B cell (primary cell): ENCODE measurements around the gene CD81. TPM values are rescaled to one million over a fixed set of nuclear protein-coding genes. Genes with fewer than 3 reads are reported as not detected.

ENCODE experiments used
- ATAC-seq: fragments of 200-7000 bp; cut with Tn5 transposase; one replicate; pipeline ENCODE4 v1.10.0; 2021; ENCODE audit warnings: low read depth, mild to moderate bottlenecking, moderate number of reproducible peaks, moderate library complexity
- CTCF ChIA-PET: fragments of 350-600 bp; sonication (Branson Sonifier 250); formaldehyde crosslinking; loops from one replicate; lab custom pipeline; 2021; ENCODE audit warnings: antibody characterized with exemption, inconsistent platforms; lab: Charles Lee
- POLR2A ChIA-PET: fragments of 350-600 bp; sonication (Branson Sonifier 250); formaldehyde crosslinking; loops from one replicate; lab custom pipeline; 2021; ENCODE audit warnings: antibody characterized with exemption; lab: Charles Lee
- DNase-seq: peaks from one replicate; pipeline ENCODE4 v3.0.0; 2013
- H2AFZ ChIP-seq: 2 replicates; pipeline ENCODE4 v1.6.1; 2012; ENCODE audit warnings: mild to moderate bottlenecking, low read depth, low read length; ENCODE audit not compliant: insufficient read depth, poor library complexity, severe bottlenecking
- H3K27ac ChIP-seq, 2 donors: 1 replicate in 1 of 2; 2 replicates in 1 of 2; pipeline ENCODE4 v1.5.1; 2012 to 2013; ENCODE audit warnings: low read length in 2 of 2, mild to moderate bottlenecking in 2 of 2, moderate library complexity in 1 of 2
- H3K27me3 ChIP-seq, 4 experiments: fragments of 200-600 bp in 1 of 4; sonication (generic) in 1 of 4; replicated peaks in 1 of 4; 1 replicate in 2 of 4; 2 replicates in 2 of 4; pipeline versions ENCODE4 v1.6.1 to v1.7.0; 2013 to 2016; ENCODE audit warnings: low read length in 3 of 4, mild to moderate bottlenecking in 2 of 4, mixed read lengths in 1 of 4, moderate library complexity in 1 of 4; ENCODE audit not compliant: insufficient read depth in 4 of 4, control insufficient read depth in 3 of 4; ENCODE audit errors: control extremely low read depth in 1 of 4
- H3K36me3 ChIP-seq, 2 experiments: replicated peaks in 1 of 2; 1 replicate in 1 of 2; 2 replicates in 1 of 2; pipeline versions ENCODE4 v1.6.1 to v1.7.1; 2013; ENCODE audit warnings: low read length in 1 of 2; ENCODE audit not compliant: insufficient read depth in 2 of 2, control insufficient read depth in 1 of 2; ENCODE audit errors: control extremely low read depth in 1 of 2, extremely low read depth in 1 of 2
- H3K4me1 ChIP-seq, 2 donors: fragments of 200-600 bp in 1 of 2; sonication (generic) in 1 of 2; 1 replicate in 1 of 2; 2 replicates in 1 of 2; pipeline versions ENCODE4 v1.5.1 to v1.6.1; 2013 to 2017; ENCODE audit warnings: low read length in 2 of 2; ENCODE audit not compliant: control insufficient read depth in 2 of 2, insufficient read depth in 2 of 2
- H3K4me2 ChIP-seq: replicated peaks from 2 replicates; pipeline ENCODE3; 2012; ENCODE audit warnings: mild to moderate bottlenecking, low read depth, low read length; ENCODE audit not compliant: poor library complexity, severe bottlenecking
- H3K4me3 ChIP-seq, 5 experiments: fragments of 200-600 bp in 1 of 5; sonication (generic) in 1 of 5; 1 replicate in 3 of 5; 2 replicates in 2 of 5; pipeline versions ENCODE4 v1.5.1 to v1.7.0; 2011 to 2016; ENCODE audit warnings: low read length in 4 of 5, mild to moderate bottlenecking in 4 of 5, low read depth in 2 of 5, control low read depth in 1 of 5, moderate library complexity in 1 of 5; ENCODE audit not compliant: insufficient read depth in 1 of 5; ENCODE audit errors: control extremely low read depth in 1 of 5, extremely low read depth in 1 of 5
- H3K79me2 ChIP-seq: fragments of 200-600 bp; sonication (generic); one replicate; pipeline ENCODE4 v1.6.0; 2016; ENCODE audit warnings: low read length; ENCODE audit not compliant: control insufficient read depth, insufficient read depth
- H3K9ac ChIP-seq: fragments of 200-600 bp; sonication (generic); 2 replicates; pipeline ENCODE4 v1.6.1; 2017; ENCODE audit warnings: mild to moderate bottlenecking, low read length, moderate library complexity
- H3K9me3 ChIP-seq, 3 donors: one replicate each; pipeline versions ENCODE4 v1.6.1 to v1.7.1; 2013; ENCODE audit warnings: low read length in 2 of 3; ENCODE audit not compliant: control insufficient read depth in 2 of 3, insufficient read depth in 1 of 3; ENCODE audit errors: control extremely low read depth in 1 of 3
- H4K20me1 ChIP-seq: 2 replicates; pipeline ENCODE4 v1.6.0; 2012; ENCODE audit warnings: mild to moderate bottlenecking, low read length; ENCODE audit not compliant: insufficient read depth, control insufficient read depth, poor library complexity, severe bottlenecking
- H3K27ac Mint-ChIP-seq: one replicate; pipeline ENCODE4 v1.8.0; 2021; ENCODE audit warnings: mixed read lengths
- H3K27me3 Mint-ChIP-seq: one replicate; pipeline ENCODE4 v1.8.0; 2021; ENCODE audit warnings: mixed read lengths
- H3K4me1 Mint-ChIP-seq: one replicate; pipeline ENCODE4 v1.8.0; 2021; ENCODE audit warnings: mixed read lengths
- H3K4me3 Mint-ChIP-seq: one replicate; pipeline ENCODE4 v1.8.0; 2021; ENCODE audit warnings: mixed read lengths
- H3K9me3 Mint-ChIP-seq: one replicate; pipeline ENCODE4 v1.8.0; 2022; ENCODE audit warnings: mixed read lengths; ENCODE audit not compliant: insufficient read depth
- CTCF ChIP-seq: fragments of 200-600 bp; IDR thresholded peaks from one replicate; pipeline ENCODE4 v1.8.0; 2022; ENCODE audit warnings: antibody characterized with exemption, mild to moderate bottlenecking
- EZH2 ChIP-seq: IDR thresholded peaks from 2 replicates; pipeline ENCODE4 v1.6.1; 2012; ENCODE audit warnings: borderline replicate concordance, low read depth, mild to moderate bottlenecking, moderate library complexity, low read length; ENCODE audit not compliant: insufficient read depth, poor library complexity, severe bottlenecking
- WGBS: methylation state at CpG from one replicate; pipeline ENCODE4 v1.1.5; 2013; ENCODE audit warnings: missing lambda C conversion rate; ENCODE audit not compliant: insufficient coverage; 5-methylcytosine and 5-hydroxymethylcytosine counted together
- intact Hi-C: fragments of 100-400 bp; cut with micrococcal nuclease; formaldehyde crosslinking; loops from one replicate; pipeline ENCODE4 v1.10.0; 2022
- polyA plus RNA-seq: library from polyadenylated mRNA; depleted of rRNA; stranded (reverse); fragments of >200 nt; gene quantifications from 2 replicates; pipeline ENCODE4 v1.2.3, GENCODE V29; 2012
- total RNA-seq, 2 donors: library from RNA; stranded (reverse); fragments of 120-200 nt in 1 of 2; gene quantifications; 1 replicate in 1 of 2; 2 replicates in 1 of 2; pipeline versions ENCODE4 v1.2.3 to v1.2.4, GENCODE V29; 2013 to 2022

Gene CD81
- total and polyA plus RNA-seq, 2 donors (not counting 1 experiment from before 2014, with no cell fraction given): 253 to 361 TPM

DNA sequence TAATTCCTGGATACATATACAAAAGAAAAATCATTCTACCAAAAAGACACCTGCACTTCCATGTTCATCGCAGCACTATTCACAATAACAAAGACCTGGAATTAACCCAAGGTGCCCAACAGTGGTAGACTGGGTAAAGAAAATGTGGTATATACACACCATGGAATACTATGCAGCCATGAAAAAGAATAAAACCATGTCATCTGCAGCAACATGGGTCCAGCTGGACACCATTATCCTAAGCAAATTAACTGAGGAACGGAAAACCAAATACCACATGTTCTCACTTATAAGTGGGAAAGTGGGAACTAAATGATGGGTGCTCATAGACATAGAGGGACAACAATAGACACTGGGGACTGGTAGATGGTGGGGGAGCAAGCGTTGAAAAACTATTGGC, 62.7 kb downstream of the CD81 start:
- WGBS: no CpG with 5 or more reads among the region's 3 CpGs
- Mint-ChIP-seq H3K4me1 (peaks cover 7% of the 10 kb centered on the region), H3K27ac (no peak overlapping the region), H3K9me3 (peaks cover 4% of the 10 kb centered on the region), H3K27me3 (peaks cover 3% of the 10 kb centered on the region), H3K4me3 (no peak overlapping the region)
- TF ChIP-seq EZH2 (no peak), CTCF (no peak)
- ATAC-seq: no peak
- peaks cover 4 to 6% of the 10 kb centered on the region in 2 donors for H3K4me1 ChIP-seq
- no peaks in the 10 kb centered on the region for H4K20me1 ChIP-seq
- intact Hi-C loops: no loop called here
- H3K9ac ChIP-seq: no peak overlapping the region
- ChIA-PET POLR2A (interaction anchor here (0.5 kb wide), 1 partner anchor 260 kb away, joined by 3 read pairs; the partner anchor contains the start of gene KCNQ1OT1), CTCF (interaction anchor here (0.9 to 1.3 kb wide), 2 partner anchors 135 to 448 kb away, joined by 3 to 4 read pairs; no protein-coding TSS in a partner anchor)
- H3K27me3 ChIP-seq: peaks cover 0 to 14% (median 1%) of the 10 kb centered on the region in 4 experiments
- no peak for DNase-seq
- H3K27ac ChIP-seq: no peak overlapping the region
- H3K36me3 ChIP-seq: no peaks in the 10 kb centered on the region
- H2AFZ ChIP-seq: no peak overlapping the region
- H3K4me3 ChIP-seq: no peak overlapping the region
- H3K9me3 ChIP-seq: peaks cover 0 to 21% (median 0%) of the 10 kb centered on the region in 3 donors
- H3K4me2 ChIP-seq: no peak overlapping the region
- H3K79me2 ChIP-seq: no peaks in the 10 kb centered on the region

DNA sequence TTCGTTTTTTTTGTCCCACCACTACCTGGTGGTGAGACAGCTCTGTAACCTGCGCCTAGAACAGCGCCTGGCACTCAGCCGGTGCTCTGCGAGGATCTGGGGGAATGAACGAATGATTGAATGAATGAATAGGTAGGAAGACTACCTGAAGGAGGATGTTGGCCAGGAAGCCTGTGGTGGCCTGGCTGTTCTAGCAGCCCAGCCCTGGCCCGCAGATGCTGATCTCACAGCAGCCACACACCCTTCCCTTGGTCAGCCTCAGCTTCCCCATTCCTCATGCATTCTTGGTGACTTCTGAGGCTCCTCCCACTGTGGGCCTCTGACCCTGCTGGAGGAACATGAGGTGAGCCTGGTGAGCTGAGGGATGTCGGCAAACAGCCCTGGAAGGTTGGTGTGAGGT, 63.5 kb downstream of the CD81 start:
- H3K4me1 ChIP-seq: peaks cover 6 to 11% of the 10 kb centered on the region in 2 donors
- CTCF ChIA-PET: interaction anchor here (0.8 to 1.3 kb wide), 3 partner anchors 136 to 447 kb away, joined by 3 to 4 read pairs (median 3); partner anchors contain the start of genes C11orf21 and TSPAN32
- no peak overlapping the region for H3K4me2 ChIP-seq
- no peaks in the 10 kb centered on the region for H4K20me1 ChIP-seq
- no peaks in the 10 kb centered on the region for H3K36me3 ChIP-seq
- Mint-ChIP-seq H3K27ac (no peak overlapping the region), H3K9me3 (peaks cover 4% of the 10 kb centered on the region), H3K27me3 (peaks cover 3% of the 10 kb centered on the region), H3K4me1 (peaks cover 10% of the 10 kb centered on the region), H3K4me3 (no peak overlapping the region)
- no peak for TF ChIP-seq EZH2
- no peak for TF ChIP-seq CTCF
- POLR2A ChIA-PET: no interaction called here
- 75% methylated on average over 7 of the region's 8 CpGs for WGBS
- DNase-seq (no peak), ATAC-seq (no peak)
- intact Hi-C loops: no loop called here
- H3K4me3 ChIP-seq: no peak overlapping the region
- no peak overlapping the region for H2AFZ ChIP-seq
- H3K27me3 ChIP-seq: peaks cover 0 to 16% (median under 1%) of the 10 kb centered on the region in 4 experiments
- H3K9ac ChIP-seq: no peak overlapping the region
- peaks cover 0 to 21% (median 0%) of the 10 kb centered on the region in 3 donors for H3K9me3 ChIP-seq
- no peaks in the 10 kb centered on the region for H3K79me2 ChIP-seq
- no peak overlapping the region for H3K27ac ChIP-seq
